GM12878 (cell line): ENCODE data around the gene FOXR1. TPM values are rescaled to one million over a fixed set of nuclear protein-coding genes. Genes with fewer than 3 reads are reported as not detected.

Source experiments
- CEBPZ ChIP-seq: fragments of 150-350 bp; IDR thresholded peaks from 2 replicates; pipeline ENCODE4 v1.6.1; 2016; ENCODE audit warnings: low read depth, low read length
- CTCF ChIP-seq, 3 experiments: IDR thresholded peaks in 2 of 3; conservative IDR thresholded peaks in 1 of 3; 2 replicates each; pipeline ENCODE4 v1.5.1; 2011; ENCODE audit warnings: low read depth in 3 of 3, low read length in 3 of 3, mild to moderate bottlenecking in 3 of 3, control low read depth in 2 of 3, moderate library complexity in 2 of 3, inconsistent platforms in 1 of 3, mixed read lengths in 1 of 3; ENCODE audit not compliant: control insufficient read depth in 2 of 3, insufficient read depth in 1 of 3; ENCODE audit errors: extremely low read depth in 1 of 3
- CUX1 ChIP-seq: IDR thresholded peaks from 2 replicates; pipeline ENCODE4 v1.6.1; 2012; ENCODE audit warnings: improper control_type of control experiment, low read depth, low read length; ENCODE audit not compliant: insufficient replicate concordance
- EGR1 ChIP-seq, 2 experiments: IDR thresholded peaks; 1 replicate in 1 of 2; 2 replicates in 1 of 2; pipeline ENCODE4 v1.6.1; 2011 to 2012; ENCODE audit warnings: low read depth in 2 of 2, low read length in 2 of 2, borderline replicate concordance in 1 of 2, mild to moderate bottlenecking in 1 of 2, moderate library complexity in 1 of 2
- HCFC1 ChIP-seq: fragments of 150-350 bp; IDR thresholded peaks from 2 replicates; pipeline ENCODE4 v1.6.1; 2014; ENCODE audit warnings: low read length
- RFX5 ChIP-seq: IDR thresholded peaks from 2 replicates; pipeline ENCODE4 v1.6.1; 2011; ENCODE audit warnings: low read depth, low read length, improper control_type of control experiment
- SMC3 ChIP-seq: IDR thresholded peaks from 2 replicates; pipeline ENCODE4 v1.6.1; 2011; ENCODE audit warnings: low read length, improper control_type of control experiment, borderline replicate concordance
- STAT1 ChIP-seq: fragments of 450-650 bp; conservative IDR thresholded peaks from 2 replicates; pipeline ENCODE4 v1.6.1; 2014; ENCODE audit warnings: antibody characterized with exemption, mild to moderate bottlenecking
- polyA plus RNA-seq, 11 experiments: library from polyadenylated mRNA; depleted of rRNA in 4 of 11; unstranded in 6 of 11; stranded (reverse) in 5 of 11; fragments of >200 nt; fragmentation: Nextera tagmentation in 4 of 11; fragmentation: Illumina TruSeq in 1 of 11; extraction: Ambion mirVana in 4 of 11; extraction: Trizol in 1 of 11; gene quantifications; 1 replicate in 1 of 11; 2 replicates in 10 of 11; pipeline versions ENCODE4 v1.2.1 to v1.2.3, GENCODE V29; 2011 to 2016; ENCODE audit warnings: inconsistent platforms in 2 of 11, missing spikeins in 2 of 11, low read depth in 1 of 11
- total RNA-seq, 4 experiments: library from RNA; depleted of rRNA in 3 of 4; stranded (reverse); fragments of >200 nt in 3 of 4; fragmentation: Illumina TruSeq in 1 of 4; extraction: Trizol in 1 of 4; gene quantifications; 2 replicates each; pipeline versions ENCODE4 v1.2.1 to v1.2.3, GENCODE V29; 2013 to 2021
- TF ChIP-seq, protein P1 (sequence below): fragments of 450-650 bp; IDR thresholded peaks from 2 replicates; pipeline ENCODE4 v1.6.1; 2016; ENCODE audit warnings: mild to moderate bottlenecking
- TF ChIP-seq, protein P2 (sequence below): fragments of 450-650 bp; IDR thresholded peaks from 2 replicates; pipeline ENCODE4 v1.6.1; 2017; ENCODE audit warnings: low read depth, mild to moderate bottlenecking, moderate library complexity

Gene FOXR1
- total and polyA plus RNA-seq, 10 of the 15 experiments (the other 5 are each of a cell fraction or from before 2014, with no cell fraction given) = not detected

- TF ChIP-seq, protein P1, sequence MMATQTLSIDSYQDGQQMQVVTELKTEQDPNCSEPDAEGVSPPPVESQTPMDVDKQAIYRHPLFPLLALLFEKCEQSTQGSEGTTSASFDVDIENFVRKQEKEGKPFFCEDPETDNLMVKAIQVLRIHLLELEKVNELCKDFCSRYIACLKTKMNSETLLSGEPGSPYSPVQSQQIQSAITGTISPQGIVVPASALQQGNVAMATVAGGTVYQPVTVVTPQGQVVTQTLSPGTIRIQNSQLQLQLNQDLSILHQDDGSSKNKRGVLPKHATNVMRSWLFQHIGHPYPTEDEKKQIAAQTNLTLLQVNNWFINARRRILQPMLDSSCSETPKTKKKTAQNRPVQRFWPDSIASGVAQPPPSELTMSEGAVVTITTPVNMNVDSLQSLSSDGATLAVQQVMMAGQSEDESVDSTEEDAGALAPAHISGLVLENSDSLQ = peak; percentile 76
- TF ChIP-seq CTCF (IDR thresholded peaks at IDR 0.05 in 2 of 3, conservative IDR thresholded peaks at IDR 0.05 in 1 of 3; ENCODE audit: control insufficient read depth in 2 of 3, extremely low read depth in 1 of 3, insufficient read depth in 1 of 3, low read depth in 3 of 3, low read length in 3 of 3) (no peak), CUX1 (no peak), CEBPZ (no peak), EGR1 (IDR thresholded peaks at IDR 0.05; ENCODE audit: borderline replicate concordance in 1 of 2, low read depth in 2 of 2, low read length in 2 of 2) (peak in 1 of 2 experiments; percentile 65; a peak in 1 of 3 replicates), STAT1 (no peak), SMC3 (no peak), RFX5 (no peak), HCFC1 (no peak)
- TF ChIP-seq, protein P2, sequence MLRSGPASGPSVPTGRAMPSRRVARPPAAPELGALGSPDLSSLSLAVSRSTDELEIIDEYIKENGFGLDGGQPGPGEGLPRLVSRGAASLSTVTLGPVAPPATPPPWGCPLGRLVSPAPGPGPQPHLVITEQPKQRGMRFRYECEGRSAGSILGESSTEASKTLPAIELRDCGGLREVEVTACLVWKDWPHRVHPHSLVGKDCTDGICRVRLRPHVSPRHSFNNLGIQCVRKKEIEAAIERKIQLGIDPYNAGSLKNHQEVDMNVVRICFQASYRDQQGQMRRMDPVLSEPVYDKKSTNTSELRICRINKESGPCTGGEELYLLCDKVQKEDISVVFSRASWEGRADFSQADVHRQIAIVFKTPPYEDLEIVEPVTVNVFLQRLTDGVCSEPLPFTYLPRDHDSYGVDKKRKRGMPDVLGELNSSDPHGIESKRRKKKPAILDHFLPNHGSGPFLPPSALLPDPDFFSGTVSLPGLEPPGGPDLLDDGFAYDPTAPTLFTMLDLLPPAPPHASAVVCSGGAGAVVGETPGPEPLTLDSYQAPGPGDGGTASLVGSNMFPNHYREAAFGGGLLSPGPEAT = no peak
- TF ChIP-seq, all 136 proteins: peak for 5
Observed at GRCh38 chr11:119029340-119030028, 57.9 kb downstream of the FOXR1 start (continued).
